GM13977 (cell line): ENCODE measurements around the gene IKZF3.

ENCODE experiments used
- DNase-seq: peaks from one replicate; pipeline ENCODE4 v3.0.0; 2012; ENCODE audit warnings: low spot score
- in situ Hi-C: fragments of 300-500 bp; cut with MboI; formaldehyde crosslinking; loops from one replicate; pipeline ENCODE4 v1.12.0; 2022; ENCODE audit warnings: low sequenced_read_pairs, low pct_unique_long_range_greater_than_20kb, mixed read lengths, inconsistent platforms; ENCODE audit not compliant: unreplicated experiment
- TF ChIP-seq, protein P1 (sequence below): IDR thresholded peaks from 2 replicates; pipeline ENCODE4 v1.5.1; 2012; ENCODE audit warnings: mild to moderate bottlenecking, control low read depth; ENCODE audit not compliant: insufficient read depth; ENCODE audit errors: extremely low read depth, missing control alignments

IKZF3 gene

DNA sequence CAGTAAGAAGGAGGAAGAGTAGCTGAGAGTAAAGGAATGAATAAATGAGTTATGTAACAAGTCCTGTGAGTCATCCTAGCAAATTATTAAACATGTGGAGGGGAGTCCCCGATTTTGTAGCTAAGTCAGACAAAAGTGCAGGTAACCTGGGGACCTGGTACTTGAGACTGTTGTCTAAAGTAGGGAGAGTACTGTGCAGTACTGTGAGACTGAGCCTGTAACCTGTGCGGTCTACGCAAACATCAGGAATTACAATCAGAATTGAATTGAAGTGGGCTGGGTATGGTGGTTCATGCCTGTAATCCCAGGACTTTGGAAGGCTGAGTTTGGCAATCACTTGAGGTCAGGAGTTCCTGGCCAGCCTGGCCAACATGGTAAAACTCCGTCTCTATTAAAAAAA, 35.7 kb downstream of the IKZF3 start:
- in situ Hi-C loops: no loop called here
- no peak for DNase-seq
- TF ChIP-seq, protein P1, sequence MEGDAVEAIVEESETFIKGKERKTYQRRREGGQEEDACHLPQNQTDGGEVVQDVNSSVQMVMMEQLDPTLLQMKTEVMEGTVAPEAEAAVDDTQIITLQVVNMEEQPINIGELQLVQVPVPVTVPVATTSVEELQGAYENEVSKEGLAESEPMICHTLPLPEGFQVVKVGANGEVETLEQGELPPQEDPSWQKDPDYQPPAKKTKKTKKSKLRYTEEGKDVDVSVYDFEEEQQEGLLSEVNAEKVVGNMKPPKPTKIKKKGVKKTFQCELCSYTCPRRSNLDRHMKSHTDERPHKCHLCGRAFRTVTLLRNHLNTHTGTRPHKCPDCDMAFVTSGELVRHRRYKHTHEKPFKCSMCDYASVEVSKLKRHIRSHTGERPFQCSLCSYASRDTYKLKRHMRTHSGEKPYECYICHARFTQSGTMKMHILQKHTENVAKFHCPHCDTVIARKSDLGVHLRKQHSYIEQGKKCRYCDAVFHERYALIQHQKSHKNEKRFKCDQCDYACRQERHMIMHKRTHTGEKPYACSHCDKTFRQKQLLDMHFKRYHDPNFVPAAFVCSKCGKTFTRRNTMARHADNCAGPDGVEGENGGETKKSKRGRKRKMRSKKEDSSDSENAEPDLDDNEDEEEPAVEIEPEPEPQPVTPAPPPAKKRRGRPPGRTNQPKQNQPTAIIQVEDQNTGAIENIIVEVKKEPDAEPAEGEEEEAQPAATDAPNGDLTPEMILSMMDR: no peak

DNA sequence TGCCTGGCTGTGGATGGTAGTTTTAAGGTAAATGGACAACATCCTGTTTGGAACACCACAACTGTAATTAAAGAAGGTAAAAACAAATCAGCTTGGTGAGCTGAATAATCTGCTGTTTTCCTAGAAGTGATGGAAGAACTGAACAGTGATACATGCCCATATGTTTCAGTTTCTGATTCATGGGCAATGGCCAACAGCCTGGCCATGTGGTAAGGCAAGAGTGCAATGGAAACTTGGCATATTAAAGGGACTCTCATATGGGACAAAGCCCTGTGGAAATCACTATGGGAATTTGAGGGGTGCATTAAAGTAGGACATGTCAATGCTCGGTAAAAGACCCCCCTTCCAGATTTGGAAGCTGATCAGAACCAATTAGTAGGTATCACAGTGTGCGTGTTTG, 37.8 kb downstream of the IKZF3 start:
- TF ChIP-seq, protein P1: no peak
- DNase-seq: no peak
- in situ Hi-C loops: no loop called here

DNA sequence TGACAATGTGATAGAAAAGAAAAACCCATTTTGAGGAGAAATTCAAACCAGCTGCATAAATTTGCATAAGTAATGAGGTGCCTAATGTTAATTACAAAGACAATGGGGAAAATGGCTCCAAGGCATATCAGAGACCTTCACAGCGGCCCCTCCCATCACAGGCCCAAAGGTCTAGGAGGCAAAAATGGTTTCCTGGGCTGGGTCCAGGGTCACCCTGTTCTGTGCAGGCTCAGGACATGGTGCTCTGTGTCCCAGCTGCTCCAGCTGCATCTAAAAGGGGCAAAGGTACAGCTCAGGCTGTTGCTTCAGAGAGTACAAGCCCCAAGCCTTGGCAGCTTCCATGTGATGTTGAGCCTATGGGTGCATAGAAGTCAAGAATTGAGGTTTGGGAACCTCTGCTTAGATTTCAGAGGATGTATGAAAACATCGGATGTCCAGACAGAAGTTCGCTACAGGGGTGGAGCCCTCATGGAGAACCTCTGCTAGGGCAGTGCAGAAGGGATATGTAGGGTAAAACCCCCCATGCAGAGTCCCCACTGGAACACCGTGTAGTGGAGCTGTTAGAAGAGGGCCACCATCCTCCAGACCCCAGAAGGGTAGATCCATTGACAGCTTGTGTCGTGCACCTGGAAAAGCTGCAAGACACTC, 40.6 kb downstream of the IKZF3 start:
- in situ Hi-C loops: no loop called here
- TF ChIP-seq, protein P1: no peak
- no peak for DNase-seq

DNA sequence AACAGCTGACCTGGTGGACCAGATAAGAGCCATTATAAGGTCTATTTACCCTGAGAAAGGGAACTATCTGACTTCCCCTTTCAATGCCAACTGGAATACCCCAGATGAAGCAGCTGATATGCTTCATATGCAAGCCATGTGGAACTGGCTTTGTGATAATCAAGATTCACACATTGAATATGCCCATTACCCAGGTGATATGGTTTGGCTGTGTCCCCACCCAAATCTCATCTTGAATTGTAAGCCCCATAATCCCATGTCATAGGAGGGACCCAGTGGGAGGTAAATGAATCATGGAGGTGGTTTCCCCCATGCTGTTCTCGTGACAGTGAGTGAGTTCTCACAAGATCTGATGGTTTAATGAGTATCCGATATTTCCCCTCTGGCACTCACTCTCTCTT, 42.1 kb downstream of the IKZF3 start:
- DNase-seq: no peak
- TF ChIP-seq, protein P1: no peak
- in situ Hi-C loops: no loop called here

DNA sequence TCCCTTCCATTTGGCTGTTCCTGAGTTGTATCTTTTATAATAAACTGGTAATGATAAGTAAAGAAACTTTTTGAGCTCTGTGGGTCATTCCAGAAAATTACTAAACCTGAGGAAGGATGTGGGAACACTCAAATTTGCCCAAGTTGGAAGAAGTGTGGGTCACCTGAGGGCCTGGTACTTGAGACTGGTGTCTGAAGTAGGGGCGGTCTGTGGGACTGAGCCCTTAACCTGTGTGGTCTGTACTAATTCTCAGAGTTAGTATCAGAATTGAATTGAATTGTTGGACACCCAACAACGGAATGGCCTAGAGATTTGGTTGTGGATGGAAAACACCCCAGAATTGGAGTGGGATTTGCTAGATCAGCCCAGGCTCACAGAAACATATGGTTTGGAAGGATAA, 43.1 kb downstream of the IKZF3 start:
- TF ChIP-seq, protein P1: no peak
- in situ Hi-C loops: no loop called here

DNA sequence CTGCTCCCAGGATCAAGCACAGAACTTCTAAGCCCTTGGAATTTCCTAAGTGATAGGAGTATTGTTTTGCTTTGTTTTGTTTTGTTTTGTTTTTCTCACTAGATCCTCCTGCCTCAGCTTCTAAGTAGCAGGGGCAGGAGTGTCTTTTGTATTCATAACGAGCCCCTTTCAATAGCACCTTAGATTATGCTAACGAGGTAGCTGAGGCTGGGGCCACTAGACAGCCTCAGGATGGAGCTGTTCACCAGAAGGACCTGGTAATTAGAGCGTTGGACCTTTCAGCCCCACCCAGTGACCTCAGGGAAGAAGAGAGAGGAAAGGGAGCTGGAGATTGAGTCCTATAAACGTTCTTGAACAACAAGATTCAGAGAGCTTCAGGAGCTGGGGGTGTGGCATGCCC, 43.6 kb downstream of the IKZF3 start:
- TF ChIP-seq, protein P1: peak; percentile 21
- no peak for DNase-seq

More for the DNA sequence above, 43.1 kb downstream of the IKZF3 start:
- DNase-seq: no peak

DNA sequence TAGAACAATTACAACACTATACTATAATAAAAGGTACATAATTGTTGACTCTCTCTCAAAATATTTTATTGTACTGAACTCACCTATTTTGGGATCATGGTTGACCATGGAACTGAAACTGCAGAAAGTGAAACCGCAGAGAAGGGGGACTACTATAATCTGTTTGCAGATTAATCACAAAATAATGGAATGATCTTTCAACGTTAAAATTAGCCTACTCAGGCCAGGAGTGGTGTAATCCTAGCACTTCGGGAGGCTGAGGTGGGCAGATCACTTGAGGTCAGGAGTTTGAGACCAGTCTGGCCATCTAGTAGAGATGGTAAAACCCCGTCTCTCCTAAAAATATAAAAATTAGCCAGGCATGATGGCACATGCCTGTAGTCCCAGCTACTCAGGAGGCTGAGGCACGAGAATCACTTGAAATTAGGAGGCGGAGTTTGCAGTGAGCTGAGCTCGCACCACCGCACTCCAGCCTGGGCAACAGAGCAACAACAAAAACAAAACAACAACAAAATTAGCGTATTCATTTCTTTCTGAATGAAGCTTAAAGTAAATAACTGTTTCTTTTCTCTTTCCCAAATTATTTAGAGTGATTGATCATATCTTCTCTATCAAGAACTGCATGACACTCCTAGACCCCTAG, 45.6 kb downstream of the IKZF3 start:
- TF ChIP-seq, protein P1: no peak
- DNase-seq: no peak
- in situ Hi-C loops: no loop called here

More for the DNA sequence above, 43.6 kb downstream of the IKZF3 start:
- in situ Hi-C loops: no loop called here
